GF-D8 (cell line): Measurements from ENCODE around the gene FKBP1B.
"Not testable (repeated sequence)": the region's sequence is repeated elsewhere in the genome, so short reads cannot be mapped to it uniquely, and the experiment has no call there.

Experiments
- DNase-seq: peaks from one replicate; lab custom pipeline; 2025; lab: John Stamatoyannopoulos, UW

The FKBP1B gene

DNA sequence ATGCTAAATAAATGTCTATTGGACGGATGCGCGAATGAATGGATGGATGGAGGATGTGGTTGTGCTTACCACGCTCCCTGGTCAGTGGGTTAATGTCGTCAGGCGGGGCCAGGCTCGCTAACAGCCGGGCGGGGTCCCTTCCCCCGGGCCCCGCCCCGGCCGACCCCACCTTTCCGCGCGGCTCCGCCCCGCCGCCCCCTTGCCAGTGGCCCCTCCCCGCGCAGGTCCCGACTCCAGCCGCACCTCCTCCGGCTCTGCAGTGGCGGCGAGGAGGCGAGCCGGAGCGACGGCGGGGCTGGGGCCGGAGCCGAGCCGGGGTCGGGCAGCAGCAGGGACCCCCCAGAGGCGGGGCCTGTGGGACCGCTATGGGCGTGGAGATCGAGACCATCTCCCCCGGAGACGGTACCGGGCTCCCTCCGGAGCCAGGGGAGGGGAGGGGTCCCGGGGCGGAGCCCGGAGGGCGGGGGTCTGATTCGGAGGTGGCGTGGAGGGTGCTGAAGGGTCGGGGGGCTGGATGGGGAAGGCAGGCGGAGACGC, at the start of gene FKBP1B:
FKBP1B (plus strand) TSS at position 257 of the 537 bp plus-strand sequence; CDS start at position 366, 109 bp downstream.
- DNase-seq = no peak

- no peak for DNase-seq
Observed at GRCh38 chr2:24007693-24008092, 41.8 kb upstream of the FKBP1B start.

GRCh38 chr2:24008672-24009366, 40.7 kb upstream of the FKBP1B start:
- no peak for DNase-seq

- DNase-seq = no peak
Observed at GRCh38 chr2:24009367-24009679, 40.2 kb upstream of the FKBP1B start.

DNA sequence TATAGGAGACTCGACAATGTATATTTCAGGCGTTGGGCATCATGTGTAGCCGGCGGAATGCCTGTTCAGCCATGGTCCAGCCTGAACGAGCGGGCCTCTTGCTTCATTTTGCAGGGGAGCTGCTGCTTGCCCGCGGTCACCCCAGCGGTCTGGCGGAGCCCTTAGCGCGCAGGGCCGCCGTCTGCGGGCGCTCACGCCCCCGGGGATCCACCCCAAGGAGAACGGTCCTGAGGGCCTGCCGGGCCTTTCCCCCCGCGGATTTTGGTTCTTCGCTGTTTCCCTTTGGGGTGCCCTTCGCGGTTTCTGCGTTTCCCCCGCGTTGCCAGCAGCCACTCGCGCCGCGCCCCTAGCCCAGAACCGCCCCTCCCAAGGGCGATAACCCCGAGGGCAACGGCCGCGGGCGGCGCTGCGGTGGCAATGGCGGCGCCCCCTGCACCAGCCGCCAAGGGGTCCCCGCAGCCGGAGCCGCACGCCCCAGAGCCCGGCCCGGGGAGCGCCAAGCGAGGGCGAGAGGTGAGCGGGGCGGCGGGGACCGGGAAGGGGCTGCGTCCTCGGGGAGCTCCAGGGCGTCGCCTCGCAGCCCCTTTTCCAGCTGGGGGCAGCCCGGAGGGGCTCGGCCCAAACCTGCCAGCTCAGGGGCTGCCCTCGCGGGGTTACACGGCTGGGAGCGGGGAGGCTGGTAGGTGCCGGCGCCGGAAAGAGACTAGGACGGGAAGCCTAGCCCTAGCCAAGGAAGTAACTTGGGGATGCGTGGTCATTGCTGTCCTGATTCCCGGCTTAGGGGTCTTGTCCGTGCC, 39.7 kb upstream of the FKBP1B start, which contains the start of gene MFSD2B:
MFSD2B (plus strand) TSS at position 406 of the 797 bp plus-strand sequence; CDS start at position 418, 12 bp downstream.
- no peak for DNase-seq

- DNase-seq = no peak
Observed at GRCh38 chr2:24010477-24011249, 38.9 kb upstream of the FKBP1B start.

- peak; percentile 34 for DNase-seq
Observed at GRCh38 chr2:24011250-24012104, 38.1 kb upstream of the FKBP1B start.

- DNase-seq = no peak
Observed at GRCh38 chr2:24012521-24013188, 36.9 kb upstream of the FKBP1B start.

DNA sequence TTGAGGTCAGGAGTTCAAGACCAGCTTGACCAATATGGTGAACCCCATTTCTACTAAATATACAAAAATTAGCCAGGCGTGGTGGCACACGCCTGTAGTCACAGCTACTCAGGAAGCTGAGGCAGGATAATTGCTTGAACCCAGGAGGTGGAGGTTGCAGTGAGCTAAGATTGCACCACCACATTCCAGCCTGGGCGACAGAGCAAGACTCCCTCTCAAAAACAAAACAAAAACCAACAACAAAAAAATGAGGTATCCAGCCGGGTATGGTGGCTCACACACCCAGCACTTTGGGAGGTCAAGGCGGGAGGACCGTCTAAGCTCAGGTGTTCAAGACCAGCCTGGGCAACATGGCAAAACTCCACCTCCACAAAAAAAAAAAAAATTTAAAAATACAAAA, 34.6 kb upstream of the FKBP1B start:
- DNase-seq = not testable (repeated sequence)

GRCh38 chr2:24015562-24016375, 33.8 kb upstream of the FKBP1B start:
- no peak for DNase-seq

DNA sequence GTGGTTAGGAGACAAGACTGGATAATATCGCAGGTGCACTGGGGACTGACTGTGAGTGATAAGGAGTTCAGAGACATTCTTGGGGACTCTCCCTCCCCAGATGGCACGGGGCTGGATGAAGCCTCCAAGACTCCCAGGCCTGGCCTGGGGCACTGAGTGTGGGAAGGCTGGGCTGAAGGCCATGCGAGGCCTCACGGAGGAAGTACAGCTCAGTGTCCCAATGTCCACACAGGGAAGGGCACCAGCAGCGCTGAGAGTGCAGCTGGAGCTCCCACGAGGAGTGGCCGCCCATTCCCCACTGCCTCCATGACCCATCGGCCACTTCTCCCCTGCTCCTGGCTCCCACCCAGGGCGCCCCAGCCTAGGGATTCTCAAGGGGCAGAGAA, 33.2 kb upstream of the FKBP1B start:
- DNase-seq = no peak

DNA sequence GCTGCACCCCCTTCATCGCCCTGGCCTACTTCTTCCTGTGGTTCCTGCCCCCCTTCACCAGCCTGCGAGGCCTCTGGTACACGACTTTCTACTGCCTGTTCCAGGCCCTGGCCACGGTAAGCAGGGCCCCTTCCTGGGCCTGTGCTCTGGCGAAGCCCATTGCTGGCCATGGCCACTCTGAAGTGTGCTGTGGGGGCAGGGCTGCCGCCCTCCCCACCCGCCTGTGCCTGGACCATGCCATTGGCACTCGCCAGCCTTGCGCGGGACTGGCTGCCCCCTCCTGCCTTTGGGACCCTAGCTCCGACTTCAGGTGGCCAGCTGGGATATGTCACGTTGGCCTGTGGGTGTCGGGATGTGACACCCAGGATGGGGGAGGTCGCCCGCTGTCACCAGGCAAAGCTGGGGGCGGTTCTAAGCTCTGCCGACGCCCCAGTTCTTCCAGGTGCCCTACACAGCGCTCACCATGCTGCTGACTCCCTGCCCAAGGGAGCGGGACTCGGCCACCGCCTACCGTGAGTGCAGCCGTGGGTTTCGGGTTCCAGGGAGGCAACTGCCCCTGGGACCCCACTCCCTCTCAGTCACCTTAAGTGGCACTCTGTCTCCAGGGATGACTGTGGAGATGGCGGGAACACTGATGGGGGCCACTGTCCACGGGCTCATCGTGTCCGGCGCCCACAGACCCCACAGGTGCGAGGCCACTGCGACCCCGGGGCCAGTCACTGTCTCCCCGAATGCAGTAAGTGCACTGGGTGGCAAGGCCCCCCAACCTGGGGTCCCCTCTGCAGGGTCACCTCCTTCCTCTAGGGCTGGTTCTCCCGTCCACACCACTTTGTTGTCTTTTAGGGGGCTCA, 32.5 kb upstream of the FKBP1B start:
- no peak for DNase-seq

DNA sequence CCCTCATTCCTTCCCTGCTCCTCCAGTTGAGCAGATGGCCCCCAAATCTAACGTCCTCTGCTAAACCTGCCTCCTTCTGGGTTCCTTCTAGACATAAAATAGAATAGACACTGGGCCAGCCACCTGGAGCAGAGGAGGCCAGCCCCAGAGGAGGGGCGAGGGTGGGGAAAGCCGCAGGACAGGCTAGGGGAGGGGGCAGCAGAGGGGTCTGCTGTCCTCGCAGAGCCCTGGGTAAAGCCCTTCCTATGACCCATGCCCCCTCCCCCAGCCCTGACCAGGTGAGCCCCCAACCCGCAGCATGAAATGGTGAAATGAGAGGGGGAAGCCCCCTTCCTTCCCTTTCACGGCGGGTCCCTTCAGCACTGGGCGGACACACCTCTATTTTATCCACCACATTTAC, 31.8 kb upstream of the FKBP1B start:
- no peak for DNase-seq

DNA sequence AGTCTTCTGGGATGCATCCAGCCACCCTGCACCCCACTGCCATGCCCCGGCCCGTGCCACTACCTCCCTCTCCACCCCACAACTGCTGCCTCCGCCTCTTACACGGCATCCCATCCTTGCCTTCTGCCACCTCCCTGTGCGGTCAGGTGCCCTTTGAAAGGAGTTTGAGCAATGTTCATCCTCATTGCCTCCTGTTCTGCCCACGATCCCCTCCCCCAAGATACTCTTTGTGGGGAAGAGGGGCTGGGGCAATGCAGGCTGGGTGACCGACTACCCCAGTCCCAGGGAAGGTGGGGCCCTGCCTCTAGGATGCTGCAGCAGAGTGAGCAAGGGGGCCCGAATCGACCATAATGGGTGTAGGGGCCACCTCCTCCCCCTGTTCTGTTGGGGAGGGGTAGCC, 31.3 kb upstream of the FKBP1B start:
- no peak for DNase-seq

DNA sequence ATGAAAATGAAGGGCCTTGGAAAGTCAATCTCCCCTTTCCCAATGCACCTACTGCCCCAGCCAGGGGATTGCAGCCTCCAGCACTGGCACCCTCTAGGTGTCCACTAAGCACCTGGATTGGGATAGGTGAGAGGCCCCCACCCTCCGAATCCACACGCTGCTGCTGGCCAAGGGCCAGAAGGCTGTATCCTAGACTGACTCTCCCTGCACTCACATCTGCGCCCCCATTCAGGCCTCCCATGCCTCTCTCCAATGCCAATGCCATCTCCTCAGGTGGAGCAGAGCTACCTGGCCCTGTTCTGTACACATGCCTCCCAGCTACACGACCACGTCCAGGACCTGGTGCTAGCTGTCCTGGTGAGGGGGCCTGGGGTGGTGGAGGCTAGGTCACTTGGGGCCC, 29.8 kb upstream of the FKBP1B start:
- DNase-seq = no peak

DNA sequence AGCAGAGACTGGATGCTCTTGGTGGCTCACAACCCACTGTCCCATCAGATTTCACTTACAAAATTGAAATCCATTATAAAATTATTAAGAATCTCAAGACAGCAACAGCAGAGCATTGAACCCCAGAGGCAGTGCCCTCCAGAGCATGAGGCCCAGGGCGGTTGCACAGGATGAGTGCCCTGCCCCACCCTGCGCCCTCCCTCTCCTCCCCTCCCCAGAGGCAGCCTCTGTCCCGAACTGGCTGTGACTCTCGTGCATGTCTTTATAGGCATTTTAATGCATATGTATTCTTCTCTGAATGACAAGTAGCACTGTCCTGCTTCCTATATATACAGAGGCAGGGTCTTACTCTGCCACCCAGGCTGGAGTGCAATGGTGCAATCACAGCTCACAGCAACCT, 29.3 kb upstream of the FKBP1B start:
- DNase-seq = no peak

GRCh38 chr2:24021122-24021998, 28.2 kb upstream of the FKBP1B start:
- no peak for DNase-seq

DNA sequence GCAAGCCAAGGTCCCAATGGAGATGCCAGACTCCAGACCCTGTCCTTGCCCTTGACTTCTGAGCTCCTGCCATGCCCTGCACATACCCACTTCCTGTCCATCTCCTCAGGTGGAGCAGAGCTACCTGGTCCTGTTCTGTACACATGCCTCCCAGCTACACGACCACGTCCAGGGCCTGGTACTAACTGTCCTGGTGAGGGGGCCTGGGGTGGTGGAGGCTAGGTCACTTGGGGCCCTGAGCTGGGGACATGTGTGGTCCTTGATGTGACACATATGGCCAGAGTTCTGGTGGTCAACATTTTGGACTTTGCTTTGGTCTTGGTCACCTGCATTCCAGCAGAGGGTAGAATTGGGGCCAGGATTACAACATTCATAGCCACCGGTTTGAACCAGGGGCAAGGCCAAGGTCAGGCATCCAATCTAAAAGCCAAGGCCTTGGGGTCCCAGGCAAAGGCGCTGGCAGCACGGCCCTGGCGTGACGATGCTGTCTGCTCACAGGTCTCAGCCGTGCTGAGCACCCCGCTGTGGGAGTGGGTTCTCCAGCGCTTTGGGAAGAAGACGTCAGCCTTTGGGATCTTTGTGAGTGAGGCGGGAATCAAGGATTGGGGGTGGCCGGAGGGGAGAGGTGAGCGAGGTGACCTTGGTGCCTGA, 27.1 kb upstream of the FKBP1B start:
- no peak for DNase-seq
